Measurements from ENCODE around the gene VEZT.

GRCh38 chr12:95203487-95204030 is 14.0 kb upstream of the VEZT start:
- TF ChIP-seq CTCF (IDR thresholded peaks at IDR 0.05; ENCODE audit: low read length) (no peak), EZH2 (IDR thresholded peaks at IDR 0.05; ENCODE audit: borderline replicate concordance, low read length) (no peak)

Data from OCI-LY1 (cell line).